Neural progenitor cell (in vitro differentiated cells): ENCODE data around the gene CHST8. TPM values are rescaled to one million over a fixed set of nuclear protein-coding genes. Genes with fewer than 3 reads are reported as not detected.

Source experiments
- DNase-seq: peaks from one replicate; pipeline ENCODE4 v3.0.0-alpha.2; 2016; ENCODE audit warnings: low spot score
- H2AFZ ChIP-seq: fragments of 200-600 bp; sonication (generic); replicated peaks from 2 replicates; pipeline ENCODE4 v1.6.1; 2016; ENCODE audit warnings: antibody characterized with exemption
- H3F3A ChIP-seq: fragments of 200-600 bp; sonication (generic); 2 replicates; pipeline ENCODE4 v1.6.1; 2016; ENCODE audit warnings: antibody characterized with exemption, low read depth
- H3K27ac ChIP-seq: fragments of 200-600 bp; sonication (generic); 2 replicates; pipeline ENCODE4 v1.5.1; 2016; ENCODE audit warnings: mild to moderate bottlenecking
- H3K27me3 ChIP-seq: fragments of 200-600 bp; sonication (generic); 2 replicates; pipeline ENCODE4 v1.6.1; 2016; ENCODE audit warnings: mild to moderate bottlenecking, moderate library complexity
- H3K36me3 ChIP-seq: fragments of 200-600 bp; sonication (generic); 2 replicates; pipeline ENCODE4 v1.5.1; 2016
- H3K4me1 ChIP-seq: fragments of 200-600 bp; sonication (generic); 2 replicates; pipeline ENCODE4 v1.6.1; 2016; ENCODE audit warnings: mixed run types
- H3K4me2 ChIP-seq: fragments of 200-600 bp; sonication (generic); 2 replicates; pipeline ENCODE4 v1.6.1; 2016
- H3K4me3 ChIP-seq: fragments of 200-600 bp; sonication (generic); 2 replicates; pipeline ENCODE4 v1.5.1; 2016
- H3K79me2 ChIP-seq: fragments of 200-600 bp; sonication (generic); 2 replicates; pipeline ENCODE4 v1.6.1; 2016; ENCODE audit warnings: low read depth
- H3K9ac ChIP-seq: fragments of 200-600 bp; sonication (generic); 2 replicates; pipeline ENCODE4 v1.6.1; 2016
- H3K9me3 ChIP-seq: fragments of 200-600 bp; sonication (generic); 2 replicates; pipeline ENCODE4 v1.5.1; 2016; ENCODE audit warnings: low read depth
- H4K20me1 ChIP-seq: fragments of 200-600 bp; sonication (generic); 2 replicates; pipeline ENCODE4 v1.6.1; 2016; ENCODE audit warnings: low read depth
- H3K27ac Mint-ChIP-seq: 3 replicates; pipeline ENCODE4 v1.8.0; 2021; ENCODE audit warnings: mixed read lengths
- H3K27me3 Mint-ChIP-seq: 2 replicates; pipeline ENCODE4 v1.8.0; 2022; ENCODE audit warnings: low read depth, mild to moderate bottlenecking, inconsistent platforms, moderate library complexity, mixed read lengths; ENCODE audit not compliant: insufficient read depth
- H3K36me3 Mint-ChIP-seq: 3 replicates; pipeline ENCODE4 v1.8.0; 2021; ENCODE audit warnings: mixed read lengths
- H3K4me1 Mint-ChIP-seq: 3 replicates; pipeline ENCODE4 v1.8.0; 2021; ENCODE audit warnings: mixed read lengths
- H3K4me3 Mint-ChIP-seq: 3 replicates; pipeline ENCODE4 v1.8.0; 2021; ENCODE audit warnings: mild to moderate bottlenecking, moderate library complexity, mixed read lengths
- H3K9me3 Mint-ChIP-seq: 3 replicates; pipeline ENCODE4 v1.8.0; 2020; ENCODE audit warnings: mixed read lengths
- EZH2 ChIP-seq: fragments of 200-600 bp; sonication (generic); IDR thresholded peaks from 2 replicates; pipeline ENCODE4 v1.6.1; 2017; ENCODE audit warnings: antibody characterized with exemption, mild to moderate bottlenecking, moderate library complexity
- EZH2phosphoT487 ChIP-seq: fragments of 200-600 bp; sonication (generic); IDR thresholded peaks from 2 replicates; pipeline ENCODE4 v1.6.1; 2017; ENCODE audit warnings: antibody characterized with exemption
- total RNA-seq: library from RNA; depleted of rRNA; stranded (reverse); fragments of >200 nt; gene quantifications from 2 replicates; pipeline ENCODE4 v1.2.3, GENCODE V29; 2015; ENCODE audit warnings: low replicate concordance
- TF ChIP-seq, protein P1 (sequence below): fragments of 200-600 bp; sonication (generic); IDR thresholded peaks from 2 replicates; pipeline ENCODE4 v1.5.1; 2017; ENCODE audit warnings: antibody characterized with exemption, mild to moderate bottlenecking

CHST8 gene
- total RNA-seq, 1 donor from 2014 or later = 0.92 TPM

- H3K9me3 ChIP-seq = no peaks in the 10 kb centered on the region
- peak overlapping the region; percentile 63 for H3K27ac ChIP-seq
- no peaks in the 10 kb centered on the region for H3K9me3 Mint-ChIP-seq
- no peak overlapping the region for H3K4me3 ChIP-seq
- H3K4me3 Mint-ChIP-seq = no peak overlapping the region
- no peak overlapping the region for H3K9ac ChIP-seq
- peak; percentile 30 for DNase-seq
- H3K36me3 Mint-ChIP-seq = no peaks in the 10 kb centered on the region
- H3K4me2 ChIP-seq = no peak overlapping the region
- no peak overlapping the region for H3K27ac Mint-ChIP-seq
- no peaks in the 10 kb centered on the region for H3K4me1 ChIP-seq
- H3K4me1 Mint-ChIP-seq = peaks cover 9% of the 10 kb centered on the region
- no peak overlapping the region for H2AFZ ChIP-seq
- TF ChIP-seq, protein P1, sequence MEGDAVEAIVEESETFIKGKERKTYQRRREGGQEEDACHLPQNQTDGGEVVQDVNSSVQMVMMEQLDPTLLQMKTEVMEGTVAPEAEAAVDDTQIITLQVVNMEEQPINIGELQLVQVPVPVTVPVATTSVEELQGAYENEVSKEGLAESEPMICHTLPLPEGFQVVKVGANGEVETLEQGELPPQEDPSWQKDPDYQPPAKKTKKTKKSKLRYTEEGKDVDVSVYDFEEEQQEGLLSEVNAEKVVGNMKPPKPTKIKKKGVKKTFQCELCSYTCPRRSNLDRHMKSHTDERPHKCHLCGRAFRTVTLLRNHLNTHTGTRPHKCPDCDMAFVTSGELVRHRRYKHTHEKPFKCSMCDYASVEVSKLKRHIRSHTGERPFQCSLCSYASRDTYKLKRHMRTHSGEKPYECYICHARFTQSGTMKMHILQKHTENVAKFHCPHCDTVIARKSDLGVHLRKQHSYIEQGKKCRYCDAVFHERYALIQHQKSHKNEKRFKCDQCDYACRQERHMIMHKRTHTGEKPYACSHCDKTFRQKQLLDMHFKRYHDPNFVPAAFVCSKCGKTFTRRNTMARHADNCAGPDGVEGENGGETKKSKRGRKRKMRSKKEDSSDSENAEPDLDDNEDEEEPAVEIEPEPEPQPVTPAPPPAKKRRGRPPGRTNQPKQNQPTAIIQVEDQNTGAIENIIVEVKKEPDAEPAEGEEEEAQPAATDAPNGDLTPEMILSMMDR = no peak
- TF ChIP-seq EZH2 = no peak
- TF ChIP-seq EZH2phosphoT487 = no peak
- H3K27me3 ChIP-seq = no peaks in the 10 kb centered on the region
- no peaks in the 10 kb centered on the region for H3F3A ChIP-seq
- peaks cover 6% of the 10 kb centered on the region for H3K27me3 Mint-ChIP-seq
- H4K20me1 ChIP-seq = no peaks in the 10 kb centered on the region
- H3K79me2 ChIP-seq = no peaks in the 10 kb centered on the region
- H3K36me3 ChIP-seq = no peaks in the 10 kb centered on the region
These were observed 133.6 kb downstream of the CHST8 start for GRCh38 chr19:33755099-33756035.

DNA sequence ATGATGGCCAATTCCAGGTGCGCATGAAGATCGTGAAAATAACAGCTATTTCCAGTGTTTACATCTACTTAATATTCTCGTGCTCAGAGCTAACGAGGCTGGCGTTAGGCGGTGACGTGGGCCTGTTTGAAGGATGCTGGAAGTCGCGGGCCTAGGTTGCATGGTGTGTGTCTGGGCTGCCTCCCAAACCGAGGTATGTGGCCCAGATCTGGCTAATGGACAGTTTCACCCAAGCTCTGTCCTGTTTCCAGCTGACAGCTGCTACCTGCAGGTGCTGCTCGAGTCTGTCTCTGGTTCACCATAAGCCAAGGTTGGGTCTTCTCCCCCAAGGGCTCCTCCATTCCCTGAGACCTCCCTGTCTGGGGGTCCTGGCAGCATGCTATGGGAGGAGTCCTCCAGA lies 134.4 kb downstream of the CHST8 start:
- no peak for DNase-seq
- Histone ChIP-seq H4K20me1 (no peaks in the 10 kb centered on the region), H3K9ac (no peak overlapping the region), H3K36me3 (no peaks in the 10 kb centered on the region), H3K27ac (no peak overlapping the region), H3K9me3 (no peaks in the 10 kb centered on the region), H3K4me2 (no peak overlapping the region), H3K79me2 (no peaks in the 10 kb centered on the region), H3K4me1 (no peaks in the 10 kb centered on the region), H3K4me3 (no peak overlapping the region), H3K27me3 (no peaks in the 10 kb centered on the region), H2AFZ (no peak overlapping the region), H3F3A (no peaks in the 10 kb centered on the region)
- H3K27me3 Mint-ChIP-seq = peaks cover 6% of the 10 kb centered on the region
- H3K9me3 Mint-ChIP-seq = no peaks in the 10 kb centered on the region
- H3K4me1 Mint-ChIP-seq = peaks cover 9% of the 10 kb centered on the region
- TF ChIP-seq, protein P1 = no peak
- no peak for TF ChIP-seq EZH2
- no peak for TF ChIP-seq EZH2phosphoT487
- H3K4me3 Mint-ChIP-seq = no peak overlapping the region
- H3K27ac Mint-ChIP-seq = no peak overlapping the region
- no peaks in the 10 kb centered on the region for H3K36me3 Mint-ChIP-seq

DNA sequence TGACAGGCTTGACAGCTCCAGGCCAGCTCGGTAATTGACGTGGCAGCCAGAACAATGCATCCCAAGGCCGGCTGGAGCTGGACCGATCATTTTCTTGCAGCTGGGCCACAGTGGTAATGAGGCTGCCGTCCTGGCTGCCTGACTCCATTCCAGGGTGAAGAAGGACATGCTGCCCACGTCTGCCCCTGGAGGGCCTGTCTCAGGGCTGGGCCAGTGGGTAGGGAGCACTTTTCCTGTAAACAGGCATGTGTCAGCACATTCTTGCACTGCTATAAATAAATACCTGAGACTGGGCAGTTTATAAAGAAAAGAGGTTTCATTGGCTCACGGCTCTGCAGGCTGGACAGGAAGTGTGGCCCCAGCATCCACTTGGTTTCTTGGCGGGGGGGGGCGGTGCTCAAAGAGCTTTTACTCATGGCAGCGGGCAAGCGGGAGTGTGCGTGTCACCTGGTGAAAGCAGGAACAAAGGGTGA lies 136.8 kb downstream of the CHST8 start:
- Histone ChIP-seq H3K9me3 (no peaks in the 10 kb centered on the region), H3K9ac (no peak overlapping the region), H3K27me3 (no peaks in the 10 kb centered on the region), H3K4me2 (no peak overlapping the region), H3K27ac (no peak overlapping the region), H3K4me3 (no peak overlapping the region), H3K79me2 (no peaks in the 10 kb centered on the region), H3K36me3 (no peaks in the 10 kb centered on the region), H3K4me1 (no peaks in the 10 kb centered on the region), H3F3A (no peaks in the 10 kb centered on the region), H2AFZ (no peak overlapping the region), H4K20me1 (peaks cover under 1% of the 10 kb centered on the region)
- H3K27me3 Mint-ChIP-seq = peaks cover 2% of the 10 kb centered on the region
- H3K27ac Mint-ChIP-seq = no peak overlapping the region
- no peaks in the 10 kb centered on the region for H3K9me3 Mint-ChIP-seq
- H3K36me3 Mint-ChIP-seq = no peaks in the 10 kb centered on the region
- peaks cover 5% of the 10 kb centered on the region for H3K4me1 Mint-ChIP-seq
- no peak overlapping the region for H3K4me3 Mint-ChIP-seq
- DNase-seq = no peak
- TF ChIP-seq, protein P1 = no peak
- no peak for TF ChIP-seq EZH2phosphoT487
- no peak for TF ChIP-seq EZH2
